Activated CD4-positive, alpha-beta T cell treated with anti-CD3 and anti-CD28 coated beads, Interleukin-2, amount 50 U/mL, for 4 hours (primary cell): Measurements from ENCODE around the gene CFAP141.

Experiments used
- DNase-seq, 2 experiments: peaks; one replicate each; pipeline ENCODE4 v3.0.0-alpha.2; 2020

Gene CFAP141

GRCh38 chr1:154170547-154171222 lies 35.4 kb downstream of the CFAP141 start:
- DNase-seq, result peak; percentile 18 to 40

- DNase-seq, result no peak
Observed at GRCh38 chr1:154167461-154167860, 38.7 kb downstream of the CFAP141 start.

- no peak for DNase-seq
Observed at GRCh38 chr1:154166207-154166606, 39.9 kb downstream of the CFAP141 start.

GRCh38 chr1:154159554-154159953 lies 46.6 kb downstream of the CFAP141 start:
- DNase-seq, result no peak

- DNase-seq, result no peak
Observed at GRCh38 chr1:154158307-154159125, 47.6 kb downstream of the CFAP141 start.

GRCh38 chr1:154157520-154158306 lies 48.4 kb downstream of the CFAP141 start:
- peak; percentile 57 to 63 for DNase-seq

GRCh38 chr1:154155251-154155650 lies 50.9 kb downstream of the CFAP141 start:
- DNase-seq, result no peak

- DNase-seq, result no peak
Observed at GRCh38 chr1:154154534-154155191, 51.5 kb downstream of the CFAP141 start, which contains the start of gene NUP210L. TSS of gene NUP210L (minus strand) at chr1:154155073.

GRCh38 chr1:154154053-154154452 lies 52.1 kb downstream of the CFAP141 start:
- no peak for DNase-seq

- DNase-seq, result no peak
Observed at GRCh38 chr1:154151311-154151710, 54.8 kb downstream of the CFAP141 start.
